ENCODE measurements around the gene GRID1.

Gene GRID1

GRCh38 chr10:86252556-86252955 is 114.0 kb downstream of the GRID1 start:
- no peak for DNase-seq (ENCODE audit: low read depth)
- no peak overlapping the region for H3K4me3 ChIP-seq (replicated peaks; ENCODE audit: low read depth, low read length)
- TF ChIP-seq CTCF (IDR thresholded peaks at IDR 0.05; ENCODE audit: low read length, missing control alignments): no peak

- no peak for DNase-seq (ENCODE audit: low read depth)
These were observed 114.5 kb downstream of the GRID1 start for GRCh38 chr10:86252079-86252478.

GRCh38 chr10:86251426-86251825 is 115.2 kb downstream of the GRID1 start:
- H3K4me3 ChIP-seq (replicated peaks; ENCODE audit: low read depth, low read length): no peak overlapping the region
- no peak for DNase-seq (ENCODE audit: low read depth)
- no peak for TF ChIP-seq CTCF (IDR thresholded peaks at IDR 0.05; ENCODE audit: low read length, missing control alignments)

More at GRCh38 chr10:86252079-86252478, 114.5 kb downstream of the GRID1 start:
- no peak overlapping the region for H3K4me3 ChIP-seq (replicated peaks; ENCODE audit: low read depth, low read length)
- no peak for TF ChIP-seq CTCF (IDR thresholded peaks at IDR 0.05; ENCODE audit: low read length, missing control alignments)

- DNase-seq (ENCODE audit: low read depth): no peak
- no peak for TF ChIP-seq CTCF (IDR thresholded peaks at IDR 0.05; ENCODE audit: low read length, missing control alignments)
These were observed 116.2 kb downstream of the GRID1 start for GRCh38 chr10:86250399-86250798.

GRCh38 chr10:86249794-86250193 is 116.8 kb downstream of the GRID1 start:
- H3K4me3 ChIP-seq (replicated peaks; ENCODE audit: low read depth, low read length): no peak overlapping the region
- no peak for TF ChIP-seq CTCF (IDR thresholded peaks at IDR 0.05; ENCODE audit: low read length, missing control alignments)
- no peak for DNase-seq (ENCODE audit: low read depth)

More at GRCh38 chr10:86250399-86250798, 116.2 kb downstream of the GRID1 start:
- no peak overlapping the region for H3K4me3 ChIP-seq (replicated peaks; ENCODE audit: low read depth, low read length)

GRCh38 chr10:86248062-86248461 is 118.5 kb downstream of the GRID1 start:
- DNase-seq (ENCODE audit: low read depth): no peak
- no peak for TF ChIP-seq CTCF (IDR thresholded peaks at IDR 0.05; ENCODE audit: low read length, missing control alignments)
- no peak overlapping the region for H3K4me3 ChIP-seq (replicated peaks; ENCODE audit: low read depth, low read length)

- no peak for DNase-seq (ENCODE audit: low read depth)
- no peak overlapping the region for H3K4me3 ChIP-seq (replicated peaks; ENCODE audit: low read depth, low read length)
- TF ChIP-seq CTCF (IDR thresholded peaks at IDR 0.05; ENCODE audit: low read length, missing control alignments): no peak
These were observed 119.0 kb downstream of the GRID1 start for GRCh38 chr10:86247588-86247987.

Measured in fibroblast of pulmonary artery (primary cell).